H1 (cell line): ENCODE results near the gene KIFBP. TPM values are rescaled to one million over a fixed set of nuclear protein-coding genes. Genes with fewer than 3 reads are reported as not detected.

ENCODE experiments used
- CTCF ChIA-PET: fragments of 300-600 bp; sonication (Branson Sonifier 250); formaldehyde crosslinking; loops from one replicate; lab custom pipeline; 2021; ENCODE audit not compliant: partially characterized antibody; lab: Charles Lee
- POLR2A ChIA-PET: fragments of 300-600 bp; sonication (Branson Sonifier 250); formaldehyde crosslinking; loops from one replicate; lab custom pipeline; 2021; ENCODE audit warnings: inconsistent platforms; ENCODE audit not compliant: partially characterized antibody; lab: Charles Lee
- DNase-seq, 2 experiments: peaks; one replicate each; pipeline versions ENCODE4 v3.0.0 to v3.0.0-alpha.2; 2010 to 2022; ENCODE audit warnings: low spot score in 2 of 2, low read depth in 1 of 2, mixed read lengths in 1 of 2
- FAIRE-seq: peaks from 2 replicates; lab custom pipeline; 2011; peaks lifted over from hg19 to GRCh38; lab: Jason Lieb, UNC
- H2AFZ ChIP-seq: 2 replicates; pipeline ENCODE4 v1.8.1; 2012; ENCODE audit warnings: low read length, inconsistent platforms
- H2AK5ac ChIP-seq: 2 replicates; pipeline ENCODE4 v1.6.1; 2013; ENCODE audit warnings: low read depth, low read length
- H2BK120ac ChIP-seq: replicated peaks from 2 replicates; pipeline ENCODE3; 2013; ENCODE audit warnings: low read depth, low read length, inconsistent platforms
- H2BK12ac ChIP-seq: 2 replicates; pipeline ENCODE4 v1.6.1; 2013; ENCODE audit warnings: low read depth, low read length
- H2BK15ac ChIP-seq: 2 replicates; pipeline ENCODE4 v1.6.1; 2013; ENCODE audit warnings: low read length
- H2BK20ac ChIP-seq: 2 replicates; pipeline ENCODE4 v1.6.1; 2013; ENCODE audit warnings: low read length
- H2BK5ac ChIP-seq: 2 replicates; pipeline ENCODE4 v1.6.1; 2013; ENCODE audit warnings: low read depth, low read length
- H3K14ac ChIP-seq: 2 replicates; pipeline ENCODE4 v1.6.1; 2013; ENCODE audit warnings: inconsistent platforms; ENCODE audit not compliant: insufficient read length
- H3K18ac ChIP-seq: 2 replicates; pipeline ENCODE4 v1.6.1; 2013; ENCODE audit warnings: low read length; ENCODE audit errors: extremely low read depth
- H3K23ac ChIP-seq: 2 replicates; pipeline ENCODE4 v1.6.1; 2013; ENCODE audit warnings: inconsistent platforms; ENCODE audit not compliant: insufficient read length
- H3K23me2 ChIP-seq: 2 replicates; pipeline ENCODE4 v1.6.1; 2013; ENCODE audit warnings: low read depth, low read length
- H3K27ac ChIP-seq: 2 replicates; pipeline ENCODE4 v1.6.1; 2011; ENCODE audit warnings: low read depth, low read length, inconsistent platforms
- H3K27me3 ChIP-seq, 4 experiments: replicated peaks in 1 of 4; 1 replicate in 1 of 4; 2 replicates in 3 of 4; pipeline versions ENCODE4 v1.6.1 to v1.8.1; 2011 to 2013; ENCODE audit warnings: low read length in 3 of 4, mild to moderate bottlenecking in 3 of 4, inconsistent platforms in 2 of 4, mixed read lengths in 2 of 4, moderate library complexity in 1 of 4; ENCODE audit not compliant: control insufficient read depth in 3 of 4, insufficient read depth in 3 of 4; ENCODE audit errors: extremely low read depth in 1 of 4
- H3K36me3 ChIP-seq, 4 experiments: 2 replicates each; pipeline versions ENCODE4 v1.6.1 to v1.8.1; 2011 to 2013; ENCODE audit warnings: mild to moderate bottlenecking in 4 of 4, low read length in 3 of 4, moderate library complexity in 2 of 4, control low read depth in 1 of 4, inconsistent platforms in 1 of 4; ENCODE audit not compliant: insufficient read depth in 4 of 4, control insufficient read depth in 2 of 4
- H3K4ac ChIP-seq: replicated peaks from 2 replicates; pipeline ENCODE3; 2013; ENCODE audit warnings: low read length, low read depth, mixed read lengths, inconsistent platforms; ENCODE audit not compliant: insufficient read length
- H3K4me1 ChIP-seq, 4 experiments: replicated peaks in 1 of 4; 1 replicate in 1 of 4; 2 replicates in 3 of 4; pipeline versions ENCODE4 v1.6.1 to v1.8.1; 2011 to 2013; ENCODE audit warnings: low read length in 3 of 4, inconsistent platforms in 2 of 4, mixed read lengths in 1 of 4; ENCODE audit not compliant: insufficient read depth in 4 of 4, control insufficient read depth in 3 of 4
- H3K4me2 ChIP-seq, 2 experiments: 2 replicates each; pipeline versions ENCODE4 v1.6.1 to v1.8.1; 2011 to 2013; ENCODE audit warnings: low read depth in 2 of 2, low read length in 2 of 2, control low read depth in 1 of 2, inconsistent platforms in 1 of 2, mild to moderate bottlenecking in 1 of 2; ENCODE audit not compliant: insufficient read depth in 1 of 2
- H3K4me3 ChIP-seq, 4 experiments: fragments of 200-600, 300-600 bp in 1 of 4; sonication (generic), shearing (Covaris generic), sonication (Bioruptor Twin) in 1 of 4; 2 replicates each; pipeline versions ENCODE4 v1.5.1 to v1.8.1; 2011 to 2016; ENCODE audit warnings: low read length in 4 of 4, low read depth in 3 of 4, control low read depth in 2 of 4, inconsistent platforms in 2 of 4, mild to moderate bottlenecking in 2 of 4, mixed read lengths in 1 of 4, moderate library complexity in 1 of 4; ENCODE audit not compliant: insufficient read depth in 2 of 4; ENCODE audit errors: extremely low read depth in 1 of 4
- H3K56ac ChIP-seq: replicated peaks from 2 replicates; pipeline ENCODE3; 2013; ENCODE audit warnings: low read depth, mild to moderate bottlenecking, mixed read lengths, low read length, inconsistent platforms; ENCODE audit not compliant: insufficient read length
- H3K79me1 ChIP-seq: 2 replicates; pipeline ENCODE4 v1.6.1; 2013; ENCODE audit warnings: low read depth, low read length, control low read depth
- H3K79me2 ChIP-seq, 2 experiments: 2 replicates each; pipeline versions ENCODE4 v1.6.1 to v1.8.1; 2012 to 2013; ENCODE audit warnings: low read length in 2 of 2, mild to moderate bottlenecking in 2 of 2, inconsistent platforms in 1 of 2; ENCODE audit not compliant: insufficient read depth in 2 of 2, control insufficient read depth in 1 of 2
- H3K9ac ChIP-seq, 4 experiments: replicated peaks in 1 of 4; 1 replicate in 1 of 4; 2 replicates in 3 of 4; pipeline versions ENCODE4 v1.6.1 to v1.8.1; 2011 to 2013; ENCODE audit warnings: low read depth in 3 of 4, low read length in 3 of 4, control low read depth in 2 of 4, mild to moderate bottlenecking in 2 of 4, moderate library complexity in 2 of 4, inconsistent platforms in 1 of 4; ENCODE audit errors: extremely low read depth in 1 of 4
- H3K9me3 ChIP-seq, 2 experiments: 2 replicates each; pipeline versions ENCODE4 v1.6.1 to v1.8.1; 2012 to 2013; ENCODE audit warnings: mild to moderate bottlenecking in 2 of 2, moderate library complexity in 2 of 2, control low read depth in 1 of 2, inconsistent platforms in 1 of 2, low read depth in 1 of 2, low read length in 1 of 2, mixed read lengths in 1 of 2; ENCODE audit not compliant: insufficient read depth in 2 of 2
- H4K20me1 ChIP-seq, 2 experiments: replicated peaks in 1 of 2; 2 replicates each; pipeline versions ENCODE3 to v1.8.1; 2011 to 2013; ENCODE audit warnings: inconsistent platforms in 2 of 2, low read length in 2 of 2, mild to moderate bottlenecking in 1 of 2; ENCODE audit not compliant: insufficient read depth in 2 of 2, control insufficient read depth in 1 of 2
- H4K5ac ChIP-seq: 2 replicates; pipeline ENCODE4 v1.6.1; 2013; ENCODE audit warnings: low read length, low read depth, mixed read lengths, inconsistent platforms; ENCODE audit not compliant: insufficient read length
- H4K8ac ChIP-seq: 2 replicates; pipeline ENCODE4 v1.8.0; 2013; ENCODE audit warnings: mild to moderate bottlenecking, moderate library complexity, low read length, inconsistent platforms; ENCODE audit not compliant: insufficient read depth; ENCODE audit errors: extremely low read depth
- H4K91ac ChIP-seq: replicated peaks from 2 replicates; pipeline ENCODE3; 2013; ENCODE audit warnings: low read length, mixed read lengths, inconsistent platforms; ENCODE audit not compliant: insufficient read length
- BCL11A ChIP-seq, 2 experiments: IDR thresholded peaks; one replicate each; pipeline ENCODE4 v1.6.1; 2011; ENCODE audit warnings: low read depth in 2 of 2, low read length in 2 of 2, mild to moderate bottlenecking in 2 of 2
- CREB1 ChIP-seq: IDR thresholded peaks from 2 replicates; pipeline ENCODE4 v1.6.1; 2012; ENCODE audit warnings: inconsistent platforms
- JUN ChIP-seq: IDR thresholded peaks from 2 replicates; pipeline ENCODE4 v1.6.1; 2011; ENCODE audit warnings: low read depth, mild to moderate bottlenecking, improper control_type of control experiment, low read length
- NANOG ChIP-seq: IDR thresholded peaks from 2 replicates; pipeline ENCODE4 v1.6.1; 2011; ENCODE audit warnings: low read length, low read depth, mild to moderate bottlenecking, inconsistent platforms; ENCODE audit not compliant: insufficient read depth, poor library complexity, severe bottlenecking
- RBBP5 ChIP-seq: IDR thresholded peaks from 2 replicates; pipeline ENCODE4 v1.7.1; 2012; ENCODE audit warnings: low read depth, mild to moderate bottlenecking, inconsistent platforms, low read length, moderate library complexity, borderline replicate concordance
- WGBS, 2 experiments: shearing (Covaris generic) in 1 of 2; methylation state at CpG; one replicate each; pipeline versions ENCODE4 v1.1.6 to v1.1.7; 2013 to 2015; ENCODE audit warnings: low lambda C conversion rate in 2 of 2, mixed read lengths in 2 of 2, inconsistent platforms in 1 of 2, low coverage in 1 of 2, missing lambda C conversion rate in 1 of 2; ENCODE audit not compliant: insufficient replicate concordance in 2 of 2, insufficient coverage in 1 of 2, insufficient read length in 1 of 2; ENCODE audit errors: extremely low coverage in 1 of 2, missing lambda C conversion rate in 1 of 2; 5-methylcytosine and 5-hydroxymethylcytosine counted together
- polyA plus RNA-seq, 7 experiments: library from polyadenylated mRNA; depleted of rRNA in 3 of 7; stranded (reverse) in 5 of 7; unstranded in 2 of 7; fragments of >200 nt in 5 of 7; fragments of 200-250 nt in 2 of 7; gene quantifications; 1 replicate in 5 of 7; 2 replicates in 1 of 7; 4 replicates in 1 of 7; pipeline versions ENCODE4 v1.2.1 to v1.2.3, GENCODE V29; 2011 to 2013; ENCODE audit warnings: missing spikeins in 2 of 7, mixed read lengths in 2 of 7
- total RNA-seq: library from RNA; stranded (reverse); fragmentation: NEBNext Ultra II Directional; extraction: Animal tissue kit (Norgen Biotek cat#: 25700); gene quantifications from 2 replicates; pipeline ENCODE4 v1.2.1, GENCODE V29; 2021

Gene KIFBP
- total and polyA plus RNA-seq, 2 of the 8 experiments (the other 6 are each of a cell fraction or from before 2014, with no cell fraction given) = 17.3 to 34.6 TPM

DNA sequence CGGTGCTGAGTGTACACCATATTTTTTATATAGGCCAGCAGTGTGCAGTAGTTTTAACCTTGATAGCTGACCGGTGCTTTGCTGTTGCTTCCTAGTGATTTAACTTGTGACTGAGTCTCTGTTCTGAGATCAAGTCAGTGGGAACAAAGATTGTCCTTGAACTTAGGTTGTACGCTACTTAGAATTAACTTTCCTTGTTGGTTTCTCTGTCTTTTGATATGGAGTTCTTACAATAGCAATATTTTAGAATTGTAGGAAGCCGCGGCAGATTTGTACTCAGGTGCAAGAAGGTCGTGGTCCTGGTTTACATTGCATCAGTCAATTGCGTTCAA, 31.4 kb upstream of the KIFBP start:
- H4K5ac ChIP-seq = no peak overlapping the region
- H3K23ac ChIP-seq = no peak overlapping the region
- POLR2A ChIA-PET = interaction anchor here (0.9 to 9.3 kb wide), 11 partner anchors 9 to 253 kb away, joined by 3 to 91 read pairs (median 10); partner anchors contain the start of genes DDX50 and KIFBP
- peaks cover 13 to 34% (median 22%) of the 10 kb centered on the region in 4 experiments for H3K36me3 ChIP-seq
- H3K56ac ChIP-seq = no peak overlapping the region
- H3K4me3 ChIP-seq = peak overlapping the region; percentile 92 to 99 (median 96)
- no peaks in the 10 kb centered on the region for H3K27me3 ChIP-seq
- no peak overlapping the region for H2AFZ ChIP-seq
- H4K20me1 ChIP-seq = peaks cover 4 to 7% of the 10 kb centered on the region in 2 experiments
- H3K79me2 ChIP-seq = peaks cover 28 to 66% of the 10 kb centered on the region in 2 experiments
- H2BK5ac ChIP-seq = no peak overlapping the region
- peak overlapping the region; percentile 73 to 92 for H3K4me2 ChIP-seq
- no peaks in the 10 kb centered on the region; a peak in 3 of 7 replicates for H3K4me1 ChIP-seq
- peaks cover 4% of the 10 kb centered on the region for H3K23me2 ChIP-seq
- H3K18ac ChIP-seq = no peak overlapping the region
- H3K14ac ChIP-seq = no peak overlapping the region
- no peak overlapping the region for H3K4ac ChIP-seq
- H2BK20ac ChIP-seq = no peak overlapping the region
- no peak overlapping the region for H2BK12ac ChIP-seq
- H2BK120ac ChIP-seq = no peak overlapping the region
- no peak overlapping the region for H2AK5ac ChIP-seq
- no peak for FAIRE-seq
- CTCF ChIA-PET = interaction anchor here (0.6 to 1.3 kb wide), 3 partner anchors 10 to 148 kb away, joined by 3 to 5 read pairs (median 3); no protein-coding TSS in a partner anchor
- H3K9ac ChIP-seq = peak overlapping the region; percentile 58 to 91 (median 67)
- H3K79me1 ChIP-seq = peaks cover 2% of the 10 kb centered on the region; the same call in 1 of the 2 replicates
- 56% methylated on average over 7 of the region's 7 CpGs; no CpG with 5 or more reads in 1 of the 2 experiments for WGBS, 2 experiments
- no peak overlapping the region for H2BK15ac ChIP-seq
- H3K9me3 ChIP-seq = no peaks in the 10 kb centered on the region
- no peak overlapping the region; the same call in 1 of the 2 replicates for H3K27ac ChIP-seq
- no peak overlapping the region for H4K91ac ChIP-seq
- TF ChIP-seq BCL11A (IDR thresholded peaks at IDR 0.05; ENCODE audit: low read depth in 2 of 2, low read length in 2 of 2) = no peak
- TF ChIP-seq RBBP5 = no peak
- no peak for TF ChIP-seq NANOG
- no peak for TF ChIP-seq JUN
- TF ChIP-seq CREB1 = no peak
- no peak for DNase-seq
- H4K8ac ChIP-seq = no peak overlapping the region
